PC-3 (cell line): ENCODE results near the gene RAI1. TPM values are rescaled to one million over a fixed set of nuclear protein-coding genes. Genes with fewer than 3 reads are reported as not detected.

Source experiments
- ATAC-seq: fragments of 200-7000 bp; cut with Tn5 transposase; 2 replicates; pipeline ENCODE4 v1.9.1; 2020; ENCODE audit warnings: mild to moderate bottlenecking, moderate library complexity
- BruUV-seq: library from RNA; stranded (reverse); fragments of 400-500 nt; replicated peaks from 2 replicates; lab custom pipeline; 2021; lab: Mats Ljungman, UMichigan
- CTCF ChIA-PET: fragments of 300-600 bp; sonication (Branson Sonifier 250); formaldehyde crosslinking; loops from one replicate; lab custom pipeline; 2022; ENCODE audit warnings: antibody characterized with exemption; lab: Charles Lee
- POLR2A ChIA-PET: fragments of 300-600 bp; sonication (Branson Sonifier 250); formaldehyde crosslinking; loops from one replicate; lab custom pipeline; 2022; ENCODE audit warnings: antibody characterized with exemption; ENCODE audit not compliant: unreplicated experiment; lab: Charles Lee
- DNase-seq: peaks from one replicate; pipeline ENCODE4 v3.0.0-alpha.2; 2015
- H2AFZ ChIP-seq: fragments of 300-600 bp; sonication (generic); 2 replicates; pipeline ENCODE4 v1.6.0; 2016; ENCODE audit warnings: antibody characterized with exemption, low read length
- H3F3A ChIP-seq: fragments of 300-600 bp; sonication (generic); one replicate; pipeline ENCODE4 v1.6.0; 2017; ENCODE audit warnings: antibody characterized with exemption, low read length, control low read depth, mild to moderate bottlenecking; ENCODE audit not compliant: unreplicated experiment
- H3K27ac ChIP-seq: fragments of 300-600 bp; sonication (generic); 2 replicates; pipeline ENCODE4 v1.5.1; 2016; ENCODE audit warnings: mild to moderate bottlenecking, low read length
- H3K27me3 ChIP-seq: fragments of 300-600 bp; sonication (generic); 2 replicates; pipeline ENCODE4 v1.6.1; 2016; ENCODE audit warnings: low read length, mixed read lengths
- H3K36me3 ChIP-seq: fragments of 300-600 bp; sonication (generic); 2 replicates; pipeline ENCODE4 v1.6.1; 2016; ENCODE audit warnings: low read depth, mixed run types, low read length, mixed read lengths
- H3K4me1 ChIP-seq: fragments of 300-600 bp; sonication (generic); 2 replicates; pipeline ENCODE4 v1.5.1; 2016; ENCODE audit warnings: low read length; ENCODE audit not compliant: insufficient read depth
- H3K4me2 ChIP-seq: fragments of 300-600 bp; sonication (generic); 2 replicates; pipeline ENCODE4 v1.6.0; 2016; ENCODE audit warnings: low read length
- H3K4me3 ChIP-seq: fragments of 300-600 bp; sonication (generic); 2 replicates; pipeline ENCODE4 v1.5.1; 2016; ENCODE audit warnings: mild to moderate bottlenecking, low read length, mixed read lengths
- H3K79me2 ChIP-seq: fragments of 300-600 bp; sonication (generic); 2 replicates; pipeline ENCODE4 v1.6.1; 2017; ENCODE audit warnings: low read length, mixed read lengths
- H3K9ac ChIP-seq: fragments of 300-600 bp; sonication (generic); 2 replicates; pipeline ENCODE4 v1.6.0; 2016; ENCODE audit warnings: mild to moderate bottlenecking, low read length
- H3K9me2 ChIP-seq: fragments of 300-600 bp; sonication (generic); replicated peaks from 2 replicates; pipeline ENCODE4 v1.6.1; 2016; ENCODE audit warnings: mixed run types, low read length, mixed read lengths
- H3K9me3 ChIP-seq: fragments of 300-600 bp; sonication (generic); 2 replicates; pipeline ENCODE4 v1.6.1; 2016; ENCODE audit warnings: low read length, mixed read lengths
- H4K20me1 ChIP-seq: fragments of 300-600 bp; sonication (generic); 2 replicates; pipeline ENCODE4 v1.6.1; 2016; ENCODE audit warnings: low read length, mixed read lengths
- CTCF ChIP-seq: fragments of 300-600 bp; sonication (generic); conservative IDR thresholded peaks from 2 replicates; pipeline ENCODE4 v1.5.1; 2017; ENCODE audit warnings: antibody characterized with exemption, low read depth, mild to moderate bottlenecking, low read length
- EZH2 ChIP-seq: fragments of 300-600 bp; sonication (generic); IDR thresholded peaks from one replicate; pipeline ENCODE4 v1.6.1; 2017; ENCODE audit warnings: antibody characterized with exemption, mild to moderate bottlenecking, low read length; ENCODE audit not compliant: unreplicated experiment
- EZH2phosphoT487 ChIP-seq: fragments of 300-600 bp; sonication (generic); IDR thresholded peaks from 2 replicates; pipeline ENCODE4 v1.6.1; 2018; ENCODE audit warnings: mild to moderate bottlenecking, antibody characterized with exemption, low read length, borderline replicate concordance
- intact Hi-C: fragments of 100-400 bp; cut with micrococcal nuclease; formaldehyde crosslinking; loops from 2 replicates; pipeline ENCODE4 v1.9.0; 2023
- total RNA-seq: library from RNA; depleted of rRNA; stranded (reverse); fragments of >200 nt; gene quantifications from 2 replicates; pipeline ENCODE4 v1.2.3, GENCODE V29; 2014

Gene RAI1
- total RNA-seq, 1 experiment from 2014 or later, result 33.0 TPM

GRCh38 chr17:17844079-17844478 lies 162.8 kb downstream of the RAI1 start:
- no peak overlapping the region for H3K27ac ChIP-seq
- CTCF ChIA-PET, result no interaction called here

GRCh38 chr17:17844500-17844899 lies 163.2 kb downstream of the RAI1 start:
- H3K27me3 ChIP-seq, result no peaks in the 10 kb centered on the region
- ATAC-seq, result no peak
- no peak overlapping the region for H3K4me2 ChIP-seq
- no peaks in the 10 kb centered on the region for H3K9me3 ChIP-seq
- H3F3A ChIP-seq, result peaks cover 2% of the 10 kb centered on the region
- no peak overlapping the region for H3K27ac ChIP-seq
- H3K4me3 ChIP-seq, result no peak overlapping the region
- no peak overlapping the region for H3K9ac ChIP-seq
- no peak for TF ChIP-seq EZH2phosphoT487
- no peak for TF ChIP-seq CTCF
- TF ChIP-seq EZH2, result no peak
- no peaks in the 10 kb centered on the region for H4K20me1 ChIP-seq
- intact Hi-C loops, result no loop called here
- H2AFZ ChIP-seq, result no peak overlapping the region
- CTCF ChIA-PET, result no interaction called here
- BruUV-seq, result no TSS peak
- H3K9me2 ChIP-seq, result no peaks in the 10 kb centered on the region
- peaks cover 2% of the 10 kb centered on the region; the same call in 1 of the 2 replicates for H3K79me2 ChIP-seq
- DNase-seq, result no peak
- H3K4me1 ChIP-seq, result peaks cover 16% of the 10 kb centered on the region
- POLR2A ChIA-PET, result no interaction called here
- no peaks in the 10 kb centered on the region for H3K36me3 ChIP-seq

More at GRCh38 chr17:17844079-17844478, 162.8 kb downstream of the RAI1 start:
- TF ChIP-seq CTCF (no peak), EZH2 (no peak), EZH2phosphoT487 (no peak)
- no peaks in the 10 kb centered on the region for H3K9me3 ChIP-seq
- no peak overlapping the region for H2AFZ ChIP-seq
- intact Hi-C loops, result no loop called here
- no peaks in the 10 kb centered on the region for H3K27me3 ChIP-seq
- no peaks in the 10 kb centered on the region for H3K36me3 ChIP-seq
- BruUV-seq, result no TSS peak
- DNase-seq, result no peak
- no peak for ATAC-seq
- H3K4me2 ChIP-seq, result no peak overlapping the region
- no peak overlapping the region for H3K4me3 ChIP-seq
- POLR2A ChIA-PET, result no interaction called here
- H3K79me2 ChIP-seq, result peaks cover 6% of the 10 kb centered on the region; the same call in 1 of the 2 replicates
- H3K4me1 ChIP-seq, result peaks cover 20% of the 10 kb centered on the region
- H3K9me2 ChIP-seq, result no peaks in the 10 kb centered on the region
- H3F3A ChIP-seq, result peaks cover 6% of the 10 kb centered on the region
- no peak overlapping the region for H3K9ac ChIP-seq
- H4K20me1 ChIP-seq, result no peaks in the 10 kb centered on the region

- Histone ChIP-seq H3K27ac (no peak overlapping the region), H3K27me3 (no peaks in the 10 kb centered on the region), H3K4me1 (peaks cover 11% of the 10 kb centered on the region), H3K4me3 (no peak overlapping the region), H3K4me2 (no peak overlapping the region), H3K9me2 (no peaks in the 10 kb centered on the region), H2AFZ (no peak overlapping the region), H3K79me2 (no peaks in the 10 kb centered on the region), H3K9me3 (no peaks in the 10 kb centered on the region), H3K9ac (no peak overlapping the region), H3K36me3 (no peaks in the 10 kb centered on the region), H4K20me1 (no peaks in the 10 kb centered on the region), H3F3A (no peaks in the 10 kb centered on the region)
- no peak for DNase-seq
- BruUV-seq, result no TSS peak
- POLR2A ChIA-PET, result no interaction called here
- intact Hi-C loops, result no loop called here
- TF ChIP-seq EZH2, result no peak
- no peak for TF ChIP-seq EZH2phosphoT487
- no peak for TF ChIP-seq CTCF
- CTCF ChIA-PET, result no interaction called here
- ATAC-seq, result no peak
Observed at GRCh38 chr17:17845046-17845775, 164.0 kb downstream of the RAI1 start.
